ENCODE data around the gene CFAP47.

Gene CFAP47

GRCh38 chrX:36266155-36266554, 346.6 kb downstream of the CFAP47 start:
- no peak for DNase-seq (ENCODE audit: low spot score)

DNA sequence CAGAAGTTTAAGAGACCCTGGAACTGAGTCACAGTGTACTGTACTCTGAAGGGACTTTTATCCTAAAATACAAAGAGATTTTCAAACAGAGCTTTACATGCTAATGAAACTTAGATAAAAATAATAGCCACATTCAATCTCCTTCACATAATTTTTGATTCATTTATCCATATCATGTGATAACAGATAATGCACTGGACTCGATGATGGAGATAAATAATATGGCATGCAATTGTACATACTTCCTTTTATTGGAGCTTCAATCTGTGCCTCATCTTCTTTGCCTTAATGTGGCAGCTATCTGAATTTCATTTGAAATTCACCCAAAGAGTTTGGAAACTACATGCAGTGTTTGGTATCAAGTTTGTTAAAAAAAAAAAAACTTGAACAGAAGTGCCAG, 390.6 kb downstream of the CFAP47 start:
- DNase-seq (ENCODE audit: low spot score): no peak

- no peak for DNase-seq (ENCODE audit: low spot score)
These were observed 394.8 kb downstream of the CFAP47 start for GRCh38 chrX:36314303-36314702.

- no peak for DNase-seq (ENCODE audit: low spot score)
These were observed 415.0 kb downstream of the CFAP47 start for GRCh38 chrX:36334572-36334971.

DNA sequence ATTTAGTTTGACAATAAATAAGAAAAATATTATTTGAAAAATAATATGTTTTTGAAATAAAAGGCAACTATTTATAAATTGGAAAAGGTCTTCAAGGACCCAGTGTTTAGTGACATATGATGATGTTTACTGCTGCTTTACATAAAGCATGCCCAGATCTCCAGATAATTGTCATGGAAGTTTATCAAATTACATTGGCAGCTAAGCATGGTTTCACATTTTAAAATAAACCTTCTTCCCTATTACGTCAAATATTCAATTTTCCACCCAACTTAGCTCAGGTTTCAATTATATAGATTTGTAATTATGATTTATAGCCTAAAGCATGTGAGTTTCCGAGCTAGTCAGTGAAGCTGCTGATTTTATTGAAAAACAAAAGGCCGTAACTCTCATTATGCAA, 417.2 kb downstream of the CFAP47 start:
- DNase-seq (ENCODE audit: low spot score): no peak

GRCh38 chrX:36344301-36344700, 424.8 kb downstream of the CFAP47 start:
- DNase-seq (ENCODE audit: low spot score): no peak

DNA sequence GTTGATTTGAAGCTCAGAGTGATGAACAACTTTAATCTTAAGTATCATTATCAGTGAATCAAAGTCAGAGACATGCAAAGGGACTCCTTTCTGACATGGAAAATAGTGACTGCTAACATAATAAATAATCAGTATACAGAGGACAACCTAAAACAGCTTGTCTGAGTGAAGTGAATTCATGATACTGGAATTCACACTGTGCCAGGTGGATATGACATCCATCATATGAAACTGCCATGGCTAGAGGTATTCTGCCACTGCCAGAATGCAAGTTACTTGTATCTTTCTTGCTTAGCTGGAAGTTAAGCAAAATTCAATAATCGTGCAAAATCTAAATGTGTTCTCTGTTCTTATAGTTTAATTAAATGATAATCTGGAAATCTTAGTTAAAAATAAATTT, 429.0 kb downstream of the CFAP47 start:
- DNase-seq (ENCODE audit: low spot score): no peak

- no peak for DNase-seq (ENCODE audit: low spot score)
These were observed 438.3 kb downstream of the CFAP47 start for GRCh38 chrX:36357855-36358254.

DNA sequence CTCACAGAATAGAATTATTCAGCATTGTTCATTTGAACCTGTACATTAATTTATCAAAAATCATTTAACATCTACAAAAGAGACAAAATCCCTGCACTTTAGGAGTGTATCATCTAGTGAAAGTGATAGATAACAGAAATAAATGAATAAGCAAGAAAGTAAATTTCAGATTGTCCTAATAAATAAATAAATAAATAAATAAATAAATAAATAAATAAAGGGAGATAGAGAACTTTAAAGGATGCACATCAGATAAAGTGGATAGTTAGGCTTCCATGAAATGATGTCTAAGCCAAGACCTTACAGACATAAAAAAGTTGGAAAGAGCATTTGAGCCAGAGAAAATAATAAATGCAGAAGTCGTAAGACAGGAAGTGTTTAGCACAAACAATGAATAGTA, 444.7 kb downstream of the CFAP47 start:
- no peak for DNase-seq (ENCODE audit: low spot score)

DNA sequence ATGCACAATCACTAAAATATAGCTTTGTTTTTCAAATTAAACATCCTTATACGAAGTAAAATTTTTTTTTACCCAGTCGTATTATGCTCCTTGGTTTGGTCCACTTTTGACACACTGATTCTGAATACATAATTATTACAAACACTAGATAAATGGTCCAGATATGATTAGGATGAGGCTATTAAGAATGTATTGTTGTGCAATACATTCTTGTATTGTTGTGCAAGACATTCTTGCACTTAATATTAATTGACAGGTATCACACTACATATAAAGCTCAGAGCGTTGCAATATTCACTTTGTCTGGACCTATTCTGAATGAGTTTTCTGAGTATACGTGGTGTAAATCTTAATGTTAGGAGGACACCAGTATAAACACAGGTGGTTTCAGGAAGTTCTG, 464.0 kb downstream of the CFAP47 start:
- DNase-seq (ENCODE audit: low spot score): no peak

GRCh38 chrX:36388901-36389300, 469.4 kb downstream of the CFAP47 start:
- DNase-seq (ENCODE audit: low spot score): no peak

DNA sequence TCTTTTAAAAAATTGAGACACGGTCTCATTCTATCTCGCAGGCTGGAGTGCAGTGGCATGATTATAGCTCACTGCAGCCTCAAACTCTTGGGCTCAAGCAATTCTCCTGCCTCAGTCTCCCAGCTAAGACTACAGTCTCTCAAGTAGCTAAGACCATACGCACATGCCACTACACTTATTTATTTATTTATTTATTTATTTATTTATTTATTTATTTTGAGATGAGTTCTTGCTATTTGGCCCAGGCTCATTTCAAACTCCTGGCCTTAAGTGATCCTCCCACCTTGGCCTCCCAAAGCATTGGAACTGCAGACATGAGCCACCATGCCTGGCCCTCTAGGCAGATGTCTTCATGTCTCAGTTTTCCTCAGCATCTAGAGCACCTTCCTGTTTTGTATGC, 482.2 kb downstream of the CFAP47 start:
- no peak for DNase-seq (ENCODE audit: low spot score)

- no peak for DNase-seq (ENCODE audit: low spot score)
These were observed 488.3 kb downstream of the CFAP47 start for GRCh38 chrX:36407836-36408235.

DNA sequence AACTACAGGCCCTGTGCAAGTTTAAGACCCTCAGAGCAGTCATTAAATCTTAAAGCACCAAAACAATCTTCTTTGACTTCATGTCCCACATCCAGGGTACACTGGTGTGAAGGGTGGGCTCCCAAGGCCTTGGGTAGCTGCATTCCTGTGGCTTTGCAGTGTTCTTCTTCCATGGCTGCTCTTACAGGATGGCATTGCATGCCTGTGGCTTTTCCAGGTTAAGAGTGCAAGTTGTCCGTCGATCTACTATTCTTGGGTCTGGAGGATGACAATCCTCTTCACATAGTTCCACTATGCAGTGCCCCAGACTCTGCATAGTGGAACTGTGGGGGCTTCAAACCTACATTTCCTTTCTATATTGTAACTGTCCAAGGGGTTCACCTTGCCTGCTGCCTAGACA, 494.5 kb downstream of the CFAP47 start:
- no peak for DNase-seq (ENCODE audit: low spot score)

DNA sequence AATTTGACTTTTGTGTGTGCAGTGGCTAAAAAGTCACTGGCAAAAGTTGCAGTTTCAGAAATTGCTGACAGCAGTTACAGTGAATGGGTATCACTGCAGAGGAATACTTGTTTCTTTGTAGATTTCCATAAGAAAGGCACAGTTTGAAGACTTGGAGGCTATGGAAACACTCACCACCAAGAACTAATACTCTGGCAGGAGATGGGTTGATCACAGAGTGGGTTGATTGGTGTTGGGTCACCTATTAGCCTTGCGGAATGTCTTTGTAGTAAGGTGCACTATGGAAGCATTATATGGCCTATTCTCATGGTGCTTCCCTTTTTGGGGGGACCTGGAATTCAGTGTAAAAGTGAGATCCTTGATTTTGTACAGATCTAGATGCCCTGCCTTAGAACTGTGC, 502.8 kb downstream of the CFAP47 start:
- DNase-seq (ENCODE audit: low spot score): no peak

DNA sequence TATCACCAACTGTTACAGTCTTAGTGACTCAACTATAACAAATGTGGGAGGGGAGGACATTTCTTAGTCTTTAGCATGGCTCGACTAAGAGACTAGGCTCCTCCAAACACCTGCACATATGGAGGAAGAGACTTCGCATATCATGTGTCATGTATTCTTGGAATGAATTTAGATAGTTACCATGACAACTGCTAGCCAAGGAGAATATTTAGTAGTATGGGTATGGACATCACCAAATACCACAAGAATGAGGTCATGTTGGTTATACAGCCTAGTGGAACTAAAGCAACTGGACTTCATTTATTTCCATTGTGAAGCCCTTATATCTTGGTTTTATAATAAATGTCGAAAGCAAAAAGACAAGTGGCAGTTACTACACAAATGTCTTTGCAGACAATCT, 512.3 kb downstream of the CFAP47 start:
- DNase-seq (ENCODE audit: low spot score): no peak

DNA sequence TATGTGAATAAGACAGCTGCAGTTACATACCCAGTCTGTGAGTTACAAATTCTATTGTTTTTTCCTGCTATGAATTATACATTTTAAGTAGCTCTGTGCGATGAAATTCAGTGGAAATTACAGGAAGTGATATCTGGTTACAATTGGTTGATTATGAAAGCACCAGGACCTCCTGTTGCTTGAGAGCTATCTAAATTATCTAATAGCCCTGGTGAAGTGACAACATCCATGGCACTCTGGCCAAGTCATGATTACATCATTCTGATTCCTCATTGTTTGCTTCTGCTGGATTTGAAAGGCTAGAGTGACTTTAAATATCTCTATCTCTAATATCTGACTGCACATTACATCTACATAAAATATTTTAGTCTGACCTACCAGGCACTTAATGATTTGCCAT, 515.0 kb downstream of the CFAP47 start:
- DNase-seq (ENCODE audit: low spot score): no peak

All from AG08396 (cell line).